Measurements from ENCODE around the gene KIAA1328.

- no peak for TF ChIP-seq CTCF (IDR thresholded peaks at IDR 0.05)
- no peak for TF ChIP-seq ZFX (IDR thresholded peaks at IDR 0.05; ENCODE audit: borderline replicate concordance)
Observed at GRCh38 chr18:37219257-37219656, 390.3 kb downstream of the KIAA1328 start.

Data from 22Rv1 (cell line).